ENCODE results near the gene CFAP45.

DNA sequence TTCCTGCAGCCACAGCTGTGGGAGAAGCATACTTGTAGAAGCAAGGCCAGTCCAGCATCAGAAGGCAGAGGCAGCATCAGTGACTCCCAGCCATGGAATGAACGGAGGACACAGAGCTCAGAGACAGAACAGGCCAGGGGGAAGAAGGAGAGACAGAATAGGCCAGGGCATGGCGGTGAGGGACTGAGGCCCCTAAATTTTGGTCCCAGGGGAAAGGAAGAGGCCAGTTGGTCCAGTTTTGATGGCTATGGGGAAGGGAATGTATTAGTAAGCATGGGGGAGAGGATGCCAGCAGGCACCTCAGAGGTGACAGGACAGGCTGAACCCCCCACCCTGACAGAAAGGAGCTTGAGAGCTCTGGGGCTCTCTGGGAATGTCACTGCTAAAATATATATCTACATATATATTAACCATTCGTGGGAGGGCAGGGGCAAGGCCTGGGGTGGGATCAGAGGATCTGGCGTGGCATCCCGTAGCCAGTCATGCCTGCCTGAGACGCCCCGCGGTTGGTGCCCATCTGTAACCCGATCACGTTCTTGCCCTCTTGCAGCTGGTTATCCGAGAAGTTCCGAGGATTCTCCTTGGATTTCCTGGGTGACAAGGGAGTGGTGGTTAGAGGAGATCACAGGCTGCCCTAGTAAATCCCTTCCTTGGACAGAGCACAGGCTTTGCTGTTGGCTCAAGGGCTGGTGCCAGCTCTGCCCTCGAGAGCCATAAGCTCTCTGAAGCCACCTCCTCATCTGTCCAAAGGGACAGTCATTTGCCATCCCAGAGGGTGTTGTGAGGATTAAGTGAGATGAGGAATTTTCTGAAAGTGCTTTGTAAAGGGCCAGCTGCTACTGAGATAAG is 18.6 kb upstream of the CFAP45 start:
- no peak for TF ChIP-seq POLR2AphosphoS5 (IDR thresholded peaks at IDR 0.05; ENCODE audit: low read depth, low read length)
- TF ChIP-seq SIN3A (IDR thresholded peaks at IDR 0.05; ENCODE audit: borderline replicate concordance, insufficient read depth, low read length) = no peak
- TF ChIP-seq, protein P1, sequence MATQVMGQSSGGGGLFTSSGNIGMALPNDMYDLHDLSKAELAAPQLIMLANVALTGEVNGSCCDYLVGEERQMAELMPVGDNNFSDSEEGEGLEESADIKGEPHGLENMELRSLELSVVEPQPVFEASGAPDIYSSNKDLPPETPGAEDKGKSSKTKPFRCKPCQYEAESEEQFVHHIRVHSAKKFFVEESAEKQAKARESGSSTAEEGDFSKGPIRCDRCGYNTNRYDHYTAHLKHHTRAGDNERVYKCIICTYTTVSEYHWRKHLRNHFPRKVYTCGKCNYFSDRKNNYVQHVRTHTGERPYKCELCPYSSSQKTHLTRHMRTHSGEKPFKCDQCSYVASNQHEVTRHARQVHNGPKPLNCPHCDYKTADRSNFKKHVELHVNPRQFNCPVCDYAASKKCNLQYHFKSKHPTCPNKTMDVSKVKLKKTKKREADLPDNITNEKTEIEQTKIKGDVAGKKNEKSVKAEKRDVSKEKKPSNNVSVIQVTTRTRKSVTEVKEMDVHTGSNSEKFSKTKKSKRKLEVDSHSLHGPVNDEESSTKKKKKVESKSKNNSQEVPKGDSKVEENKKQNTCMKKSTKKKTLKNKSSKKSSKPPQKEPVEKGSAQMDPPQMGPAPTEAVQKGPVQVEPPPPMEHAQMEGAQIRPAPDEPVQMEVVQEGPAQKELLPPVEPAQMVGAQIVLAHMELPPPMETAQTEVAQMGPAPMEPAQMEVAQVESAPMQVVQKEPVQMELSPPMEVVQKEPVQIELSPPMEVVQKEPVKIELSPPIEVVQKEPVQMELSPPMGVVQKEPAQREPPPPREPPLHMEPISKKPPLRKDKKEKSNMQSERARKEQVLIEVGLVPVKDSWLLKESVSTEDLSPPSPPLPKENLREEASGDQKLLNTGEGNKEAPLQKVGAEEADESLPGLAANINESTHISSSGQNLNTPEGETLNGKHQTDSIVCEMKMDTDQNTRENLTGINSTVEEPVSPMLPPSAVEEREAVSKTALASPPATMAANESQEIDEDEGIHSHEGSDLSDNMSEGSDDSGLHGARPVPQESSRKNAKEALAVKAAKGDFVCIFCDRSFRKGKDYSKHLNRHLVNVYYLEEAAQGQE (IDR thresholded peaks at IDR 0.05; ENCODE audit: insufficient read depth in 1 of 2, low read depth in 2 of 2, low read length in 2 of 2) = no peak
- TF ChIP-seq TAF1 (IDR thresholded peaks at IDR 0.05; ENCODE audit: borderline replicate concordance, insufficient read depth, low read length) = no peak
- TF ChIP-seq FOXP2 (optimal IDR thresholded peaks at IDR 0.05; ENCODE audit: borderline replicate concordance, extremely low read depth, extremely low read length, insufficient read depth) = no peak
